Hepatic stellate cell (primary cell): ENCODE data around the gene DYNLL2.
"Not testable (repeated sequence)": the region's sequence is repeated elsewhere in the genome, so short reads cannot be mapped to it uniquely, and the experiment has no call there.

Source experiments
- DNase-seq: peaks from one replicate; pipeline ENCODE4 v3.0.0; 2011; ENCODE audit warnings: low spot score

Gene DYNLL2

GRCh38 chr17:58107306-58107705 lies 24.1 kb downstream of the DYNLL2 start:
- DNase-seq = no peak

GRCh38 chr17:58109197-58109596 lies 26.0 kb downstream of the DYNLL2 start:
- DNase-seq = no peak

- no peak for DNase-seq
Observed at GRCh38 chr17:58110012-58110411, 26.8 kb downstream of the DYNLL2 start.

GRCh38 chr17:58111676-58112075 lies 28.5 kb downstream of the DYNLL2 start:
- DNase-seq = no peak

- DNase-seq = peak; percentile 42
Observed at GRCh38 chr17:58112970-58113631, 29.9 kb downstream of the DYNLL2 start.

- DNase-seq = no peak
Observed at GRCh38 chr17:58113947-58114346, 30.7 kb downstream of the DYNLL2 start.

- DNase-seq = no peak
Observed at GRCh38 chr17:58117382-58117781, 34.2 kb downstream of the DYNLL2 start.

GRCh38 chr17:58119491-58119890 lies 36.3 kb downstream of the DYNLL2 start:
- no peak for DNase-seq

- DNase-seq = peak; percentile 19
Observed at GRCh38 chr17:58120195-58120822, 37.1 kb downstream of the DYNLL2 start.

- DNase-seq = peak; percentile 17
Observed at GRCh38 chr17:58121925-58122324, 38.7 kb downstream of the DYNLL2 start.

GRCh38 chr17:58127846-58128245 lies 44.6 kb downstream of the DYNLL2 start:
- no peak for DNase-seq

GRCh38 chr17:58132697-58133096 lies 49.5 kb downstream of the DYNLL2 start:
- not testable (repeated sequence) for DNase-seq

GRCh38 chr17:58136669-58137279 lies 53.6 kb downstream of the DYNLL2 start:
- no peak for DNase-seq

GRCh38 chr17:58141505-58141904 lies 58.3 kb downstream of the DYNLL2 start:
- DNase-seq = no peak

GRCh38 chr17:58143335-58143734 lies 60.1 kb downstream of the DYNLL2 start:
- DNase-seq = not testable (repeated sequence)

- DNase-seq = no peak
Observed at GRCh38 chr17:58144801-58145200, 61.6 kb downstream of the DYNLL2 start.
